Measurements from ENCODE around the gene LMX1A.

Gene LMX1A

GRCh38 chr1:165257969-165258459, 98.5 kb downstream of the LMX1A start:
- peak; percentile 14 for DNase-seq

- no peak for DNase-seq
Observed at GRCh38 chr1:165254896-165255625, 101.5 kb downstream of the LMX1A start.

- DNase-seq = no peak
Observed at GRCh38 chr1:165254376-165254775, 102.1 kb downstream of the LMX1A start.

GRCh38 chr1:165253818-165254254, 102.7 kb downstream of the LMX1A start:
- DNase-seq = no peak

- no peak for DNase-seq
Observed at GRCh38 chr1:165248969-165249571, 107.4 kb downstream of the LMX1A start.

GRCh38 chr1:165241952-165242351, 114.6 kb downstream of the LMX1A start:
- no peak for DNase-seq

GRCh38 chr1:165241321-165241720, 115.2 kb downstream of the LMX1A start:
- no peak for DNase-seq

GRCh38 chr1:165240492-165240891, 116.0 kb downstream of the LMX1A start:
- DNase-seq = no peak

GRCh38 chr1:165239873-165240272, 116.6 kb downstream of the LMX1A start:
- no peak for DNase-seq

GRCh38 chr1:165235777-165236291, 120.7 kb downstream of the LMX1A start:
- no peak for DNase-seq

- DNase-seq = no peak
Observed at GRCh38 chr1:165235155-165235776, 121.2 kb downstream of the LMX1A start.

- no peak for DNase-seq
Observed at GRCh38 chr1:165234149-165234548, 122.4 kb downstream of the LMX1A start.

GRCh38 chr1:165228676-165229075, 127.8 kb downstream of the LMX1A start:
- DNase-seq = no peak

GRCh38 chr1:165228111-165228655, 128.3 kb downstream of the LMX1A start:
- no peak for DNase-seq

GRCh38 chr1:165226326-165226725, 130.2 kb downstream of the LMX1A start:
- DNase-seq = no peak

- no peak for DNase-seq
Observed at GRCh38 chr1:165225650-165226049, 130.9 kb downstream of the LMX1A start.

GRCh38 chr1:165225062-165225461, 131.5 kb downstream of the LMX1A start:
- no peak for DNase-seq

GRCh38 chr1:165224504-165224903, 132.0 kb downstream of the LMX1A start:
- DNase-seq = no peak

GRCh38 chr1:165222580-165222979, 133.9 kb downstream of the LMX1A start:
- no peak for DNase-seq

GRCh38 chr1:165218731-165219130, 137.8 kb downstream of the LMX1A start:
- no peak for DNase-seq

- DNase-seq = no peak
Observed at GRCh38 chr1:165217958-165218357, 138.6 kb downstream of the LMX1A start.

GRCh38 chr1:165216254-165216653, 140.3 kb downstream of the LMX1A start:
- no peak for DNase-seq

- no peak for DNase-seq
Observed at GRCh38 chr1:165215676-165216075, 140.8 kb downstream of the LMX1A start.

Data from CD4-positive, alpha-beta T cell treated with Interleukin-12 subunit alpha and Interleukin-12 subunit beta, for 1 hour (primary cell).